ENCODE data around the gene FNDC3B. TPM values are rescaled to one million over a fixed set of nuclear protein-coding genes. Genes with fewer than 3 reads are reported as not detected.

Gene FNDC3B
- total RNA-seq, 4 donors from 2014 or later = 23.9 to 61.9 (median 37.0) TPM

DNA sequence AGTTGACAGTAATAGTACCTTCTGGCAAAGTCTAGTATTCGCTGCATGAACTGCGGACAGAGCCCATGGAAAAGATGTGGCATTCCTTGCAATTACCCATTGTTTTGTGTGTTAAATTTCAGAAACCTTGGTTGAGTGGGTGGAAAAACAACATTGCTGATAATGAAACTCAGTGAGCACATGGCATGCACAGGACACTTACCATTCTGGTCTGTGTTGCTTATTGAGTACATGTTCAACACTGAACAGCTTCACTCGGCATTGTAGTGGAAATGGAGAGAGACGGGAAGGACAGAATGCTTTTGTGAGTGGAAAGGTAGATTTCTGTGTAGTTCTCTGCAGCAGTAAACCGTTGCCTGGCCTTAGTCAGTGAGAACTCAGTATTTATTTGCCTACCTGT, 165.3 kb downstream of the FNDC3B start:
- no peaks in the 10 kb centered on the region for H3K36me3 ChIP-seq
- no peaks in the 10 kb centered on the region for H3K27me3 ChIP-seq
- WGBS = 81% methylated on average over 5 of the region's 5 CpGs
- no peaks in the 10 kb centered on the region for H3K9me3 ChIP-seq
- no peak for DNase-seq (ENCODE audit: low spot score in 2 of 2)
- peak overlapping the region; percentile 58 for H3K27ac ChIP-seq
- no peak overlapping the region for H3K4me3 ChIP-seq
- no peak for TF ChIP-seq EP300 (IDR thresholded peaks at IDR 0.05)
- no peak for TF ChIP-seq POLR2AphosphoS5 (IDR thresholded peaks at IDR 0.05)
- TF ChIP-seq, protein P1, sequence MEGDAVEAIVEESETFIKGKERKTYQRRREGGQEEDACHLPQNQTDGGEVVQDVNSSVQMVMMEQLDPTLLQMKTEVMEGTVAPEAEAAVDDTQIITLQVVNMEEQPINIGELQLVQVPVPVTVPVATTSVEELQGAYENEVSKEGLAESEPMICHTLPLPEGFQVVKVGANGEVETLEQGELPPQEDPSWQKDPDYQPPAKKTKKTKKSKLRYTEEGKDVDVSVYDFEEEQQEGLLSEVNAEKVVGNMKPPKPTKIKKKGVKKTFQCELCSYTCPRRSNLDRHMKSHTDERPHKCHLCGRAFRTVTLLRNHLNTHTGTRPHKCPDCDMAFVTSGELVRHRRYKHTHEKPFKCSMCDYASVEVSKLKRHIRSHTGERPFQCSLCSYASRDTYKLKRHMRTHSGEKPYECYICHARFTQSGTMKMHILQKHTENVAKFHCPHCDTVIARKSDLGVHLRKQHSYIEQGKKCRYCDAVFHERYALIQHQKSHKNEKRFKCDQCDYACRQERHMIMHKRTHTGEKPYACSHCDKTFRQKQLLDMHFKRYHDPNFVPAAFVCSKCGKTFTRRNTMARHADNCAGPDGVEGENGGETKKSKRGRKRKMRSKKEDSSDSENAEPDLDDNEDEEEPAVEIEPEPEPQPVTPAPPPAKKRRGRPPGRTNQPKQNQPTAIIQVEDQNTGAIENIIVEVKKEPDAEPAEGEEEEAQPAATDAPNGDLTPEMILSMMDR (IDR thresholded peaks at IDR 0.05) = no peak
- TF ChIP-seq POLR2A (IDR thresholded peaks at IDR 0.05) = no peak
- H3K4me1 ChIP-seq = peaks cover 51% of the 10 kb centered on the region

DNA sequence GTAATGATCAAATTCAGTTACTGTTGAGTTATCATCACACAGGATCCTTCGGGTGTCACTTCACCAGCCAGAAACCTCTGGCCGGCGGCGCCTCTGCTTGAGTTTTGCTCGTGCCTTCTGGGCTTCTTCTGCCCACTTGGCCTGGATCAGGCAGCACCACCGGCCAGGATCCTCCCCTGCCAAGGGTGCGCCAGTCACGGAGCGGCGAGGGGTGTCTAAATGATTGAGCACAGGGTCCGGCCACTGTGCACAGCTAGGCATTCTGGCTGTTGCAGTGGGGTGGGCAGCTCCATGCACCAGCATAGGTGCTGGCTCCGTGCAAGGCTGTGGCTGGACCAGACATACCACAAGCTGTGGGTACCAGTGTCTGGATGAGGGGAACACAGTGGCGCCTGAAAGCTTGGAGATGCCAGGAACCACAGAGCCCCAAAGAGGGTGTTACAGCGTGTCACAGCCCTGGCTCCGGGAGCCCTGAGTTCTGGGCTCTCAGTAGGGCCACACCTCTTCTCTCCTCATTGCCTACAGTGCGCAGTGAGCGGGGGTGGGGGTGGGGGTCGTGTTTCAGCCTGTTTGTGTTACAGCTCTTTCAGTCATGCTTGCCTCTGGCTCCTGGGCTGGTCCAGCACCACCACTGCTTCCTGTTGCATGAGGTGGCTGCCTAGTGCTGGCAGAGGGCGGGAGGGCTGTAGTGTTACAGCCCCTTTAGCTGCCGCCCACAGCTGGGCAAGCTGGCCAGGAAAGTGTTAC, 169.4 kb downstream of the FNDC3B start:
- Histone ChIP-seq H3K4me1 (peaks cover 37% of the 10 kb centered on the region), H3K27ac (no peak overlapping the region), H3K36me3 (no peaks in the 10 kb centered on the region), H3K4me3 (no peak overlapping the region), H3K27me3 (no peaks in the 10 kb centered on the region), H3K9me3 (no peaks in the 10 kb centered on the region)
- DNase-seq (ENCODE audit: low spot score in 2 of 2) = no peak
- no peak for TF ChIP-seq EP300 (IDR thresholded peaks at IDR 0.05)
- WGBS = 84% methylated on average over 13 of the region's 20 CpGs

DNA sequence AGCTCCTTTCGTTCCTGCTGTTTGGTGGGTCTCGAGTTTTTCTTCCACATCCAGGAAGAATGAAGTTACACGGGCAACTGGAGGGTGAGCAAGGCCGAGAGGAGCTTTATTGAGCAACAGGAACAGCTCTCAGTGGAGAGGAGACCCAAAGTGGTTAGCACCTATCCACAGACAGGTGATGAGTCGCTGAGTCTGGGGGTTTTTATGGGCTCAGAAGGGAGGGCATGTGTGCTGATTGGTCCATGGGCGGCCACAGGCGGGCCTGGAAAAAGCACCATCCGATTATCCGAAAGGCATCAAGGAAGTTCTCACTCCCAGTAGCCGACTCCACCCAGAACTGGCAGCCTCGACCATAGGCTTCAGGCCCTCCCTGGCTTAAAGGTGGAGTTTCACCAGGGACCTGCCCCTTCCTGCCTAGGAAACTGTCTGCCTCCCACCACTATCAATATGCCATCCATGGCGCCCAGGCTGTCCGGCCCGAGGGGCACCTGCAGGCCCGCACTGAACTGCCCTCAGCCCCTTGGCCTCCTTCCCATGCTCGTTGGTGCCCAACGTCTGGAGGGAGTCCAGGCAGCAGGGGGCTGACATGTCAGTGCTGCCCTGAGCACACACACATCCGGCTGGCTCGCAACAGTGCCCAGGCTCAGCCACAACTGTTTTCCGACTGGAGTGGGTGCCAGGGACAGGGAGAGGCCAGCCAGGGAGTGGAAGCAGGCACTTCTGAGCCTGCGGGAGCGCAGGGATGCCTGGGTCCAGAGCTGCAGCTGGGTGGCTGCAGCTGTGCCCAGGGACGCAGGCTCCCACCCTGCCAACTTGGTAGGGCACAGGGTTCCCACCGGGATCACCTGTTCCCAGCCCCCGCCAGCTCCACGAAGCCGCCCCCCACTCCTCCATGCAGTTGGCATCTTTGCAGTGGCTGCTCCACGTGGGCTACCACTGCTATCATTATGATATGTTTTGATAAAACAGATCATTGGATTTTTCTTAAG, 170.2 kb downstream of the FNDC3B start:
- Histone ChIP-seq H3K27ac (no peak overlapping the region), H3K36me3 (no peaks in the 10 kb centered on the region), H3K9me3 (no peaks in the 10 kb centered on the region), H3K4me1 (peaks cover 33% of the 10 kb centered on the region), H3K27me3 (no peaks in the 10 kb centered on the region), H3K4me3 (no peak overlapping the region)
- WGBS = 79% methylated on average over 18 of the region's 28 CpGs
- TF ChIP-seq EP300 (IDR thresholded peaks at IDR 0.05) (no peak), POLR2A (IDR thresholded peaks at IDR 0.05) (no peak)
- TF ChIP-seq, protein P1 (IDR thresholded peaks at IDR 0.05) = no peak
- DNase-seq (ENCODE audit: low spot score in 2 of 2) = no peak

DNA sequence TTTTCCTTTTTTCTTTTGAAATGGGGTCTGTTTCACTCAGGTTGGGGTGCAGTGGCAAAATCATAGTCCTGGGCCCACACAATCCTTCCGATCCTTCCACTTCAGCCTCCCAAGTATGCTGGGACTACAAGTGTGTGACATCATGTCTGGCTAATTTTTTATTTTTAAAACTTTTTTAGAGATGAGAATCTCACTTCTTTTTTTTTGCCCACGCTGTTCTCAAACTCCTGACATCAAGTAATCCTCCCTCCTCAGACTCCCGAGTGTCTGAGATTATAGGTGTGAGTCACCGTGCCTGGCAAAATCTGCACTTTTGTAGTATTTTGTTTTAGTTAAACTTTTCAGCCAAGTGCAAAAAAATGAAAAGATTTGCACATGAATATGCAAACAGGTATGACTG, 171.0 kb downstream of the FNDC3B start:
- H3K27ac ChIP-seq = no peak overlapping the region

DNA sequence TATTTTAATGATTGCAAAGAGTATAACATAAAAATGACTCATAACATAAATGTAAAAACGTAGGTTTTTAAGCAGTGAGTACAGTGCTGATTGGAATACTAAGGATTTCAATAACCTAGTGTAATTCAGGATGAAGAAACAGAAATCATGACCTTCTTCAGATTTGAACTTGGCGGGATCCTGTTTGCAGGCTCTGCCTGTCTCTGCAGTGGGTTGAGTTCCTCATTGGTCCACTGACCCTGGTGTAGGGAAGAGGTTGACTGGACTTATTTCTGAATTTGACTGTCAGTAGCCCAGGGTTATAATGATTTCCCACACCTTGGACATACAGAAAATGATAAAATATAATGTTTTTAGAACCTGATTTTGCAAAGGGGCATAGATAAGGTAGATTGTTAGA, 171.7 kb downstream of the FNDC3B start:
- no peak for DNase-seq (ENCODE audit: low spot score in 2 of 2)
- 88% methylated on average over 2 of the region's 2 CpGs for WGBS
- Histone ChIP-seq H3K27me3 (no peaks in the 10 kb centered on the region), H3K27ac (no peak overlapping the region), H3K4me3 (no peak overlapping the region), H3K9me3 (no peaks in the 10 kb centered on the region), H3K4me1 (peaks cover 26% of the 10 kb centered on the region), H3K36me3 (no peaks in the 10 kb centered on the region)
- TF ChIP-seq POLR2A (IDR thresholded peaks at IDR 0.05) (no peak), POLR2AphosphoS5 (IDR thresholded peaks at IDR 0.05) (no peak), EP300 (IDR thresholded peaks at IDR 0.05) (no peak)
- TF ChIP-seq, protein P1 (IDR thresholded peaks at IDR 0.05) = no peak

More for the DNA sequence above, 171.0 kb downstream of the FNDC3B start:
- H3K36me3 ChIP-seq = no peaks in the 10 kb centered on the region
- peaks cover 26% of the 10 kb centered on the region for H3K4me1 ChIP-seq
- no peak overlapping the region for H3K4me3 ChIP-seq
- TF ChIP-seq EP300 (IDR thresholded peaks at IDR 0.05) (no peak), POLR2AphosphoS5 (IDR thresholded peaks at IDR 0.05) (no peak), POLR2A (IDR thresholded peaks at IDR 0.05) (no peak)
- TF ChIP-seq, protein P1 (IDR thresholded peaks at IDR 0.05) = no peak
- H3K9me3 ChIP-seq = no peaks in the 10 kb centered on the region
- no peaks in the 10 kb centered on the region for H3K27me3 ChIP-seq
- DNase-seq (ENCODE audit: low spot score in 2 of 2) = no peak
- 62% methylated on average over 4 of the region's 4 CpGs for WGBS

All from suprapubic skin (tissue), 4 donors.